Thyroid gland (tissue), 4 donors: ENCODE results near the gene RBM15.

Experiments
- POLR2A ChIP-seq, 2 donors: fragments of 450-650 bp; IDR thresholded peaks; one replicate each; pipeline ENCODE4 v1.6.1; 2017; ENCODE audit warnings: antibody characterized with exemption in 2 of 2, mild to moderate bottlenecking in 2 of 2, moderate library complexity in 1 of 2
- TF ChIP-seq, protein P1 (sequence below), 6 experiments: fragments of 200-600 bp in 3 of 6; fragments of 450-650 bp in 3 of 6; sonication (generic) in 3 of 6; IDR thresholded peaks; one replicate each; pipeline ENCODE4 v1.5.1; 2016 to 2019; ENCODE audit warnings: antibody characterized with exemption in 6 of 6, mild to moderate bottlenecking in 2 of 6, inconsistent platforms in 1 of 6, moderate library complexity in 1 of 6

DNA sequence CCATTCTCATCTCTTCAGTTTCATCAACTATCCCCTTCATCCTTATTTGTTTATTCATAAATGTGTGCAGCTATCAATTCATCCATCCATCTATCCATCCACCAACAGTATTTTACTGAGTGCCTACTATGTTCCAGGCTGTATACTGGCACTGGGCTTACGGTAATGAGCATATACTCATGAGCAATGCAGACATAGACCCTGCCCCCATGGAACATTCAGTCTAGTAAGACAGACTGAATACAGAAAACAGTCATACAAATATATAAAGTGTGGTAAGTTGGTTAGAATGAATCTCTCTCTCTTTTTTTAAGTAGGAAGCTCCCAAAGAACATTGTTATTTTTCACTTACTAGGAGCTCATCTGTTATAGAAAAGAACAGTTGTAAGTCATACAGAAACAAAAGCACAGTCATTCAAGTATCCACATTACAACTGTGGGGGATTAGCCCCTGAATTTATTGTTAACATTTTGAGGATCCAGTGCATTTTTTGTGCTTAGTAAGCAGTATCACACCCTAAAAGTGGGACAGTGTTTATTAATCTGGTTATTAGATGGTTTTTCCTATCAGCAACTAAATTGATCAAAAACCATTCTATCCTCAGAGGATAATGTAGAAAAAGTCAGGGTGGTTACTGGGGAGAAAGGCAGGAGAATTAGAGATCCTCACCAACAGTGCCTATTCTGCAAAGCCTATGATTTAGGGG, 48.0 kb downstream of the RBM15 start:
- TF ChIP-seq, protein P1, sequence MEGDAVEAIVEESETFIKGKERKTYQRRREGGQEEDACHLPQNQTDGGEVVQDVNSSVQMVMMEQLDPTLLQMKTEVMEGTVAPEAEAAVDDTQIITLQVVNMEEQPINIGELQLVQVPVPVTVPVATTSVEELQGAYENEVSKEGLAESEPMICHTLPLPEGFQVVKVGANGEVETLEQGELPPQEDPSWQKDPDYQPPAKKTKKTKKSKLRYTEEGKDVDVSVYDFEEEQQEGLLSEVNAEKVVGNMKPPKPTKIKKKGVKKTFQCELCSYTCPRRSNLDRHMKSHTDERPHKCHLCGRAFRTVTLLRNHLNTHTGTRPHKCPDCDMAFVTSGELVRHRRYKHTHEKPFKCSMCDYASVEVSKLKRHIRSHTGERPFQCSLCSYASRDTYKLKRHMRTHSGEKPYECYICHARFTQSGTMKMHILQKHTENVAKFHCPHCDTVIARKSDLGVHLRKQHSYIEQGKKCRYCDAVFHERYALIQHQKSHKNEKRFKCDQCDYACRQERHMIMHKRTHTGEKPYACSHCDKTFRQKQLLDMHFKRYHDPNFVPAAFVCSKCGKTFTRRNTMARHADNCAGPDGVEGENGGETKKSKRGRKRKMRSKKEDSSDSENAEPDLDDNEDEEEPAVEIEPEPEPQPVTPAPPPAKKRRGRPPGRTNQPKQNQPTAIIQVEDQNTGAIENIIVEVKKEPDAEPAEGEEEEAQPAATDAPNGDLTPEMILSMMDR (IDR thresholded peaks at IDR 0.05) = no peak
- no peak for TF ChIP-seq POLR2A (IDR thresholded peaks at IDR 0.05)
